Hepatocyte (in vitro differentiated cells): ENCODE results near the gene UBE2O.

Source experiments
- EZH2 ChIP-seq: fragments of 200-600 bp; sonication (generic); IDR thresholded peaks from 2 replicates; pipeline ENCODE4 v1.6.1; 2016; ENCODE audit warnings: antibody characterized with exemption, mild to moderate bottlenecking, borderline replicate concordance
- TF ChIP-seq, protein P1 (sequence below): fragments of 200-600 bp; sonication (generic); IDR thresholded peaks from 2 replicates; pipeline ENCODE4 v1.5.1; 2016; ENCODE audit warnings: antibody characterized with exemption, mild to moderate bottlenecking; ENCODE audit not compliant: poor library complexity

DNA sequence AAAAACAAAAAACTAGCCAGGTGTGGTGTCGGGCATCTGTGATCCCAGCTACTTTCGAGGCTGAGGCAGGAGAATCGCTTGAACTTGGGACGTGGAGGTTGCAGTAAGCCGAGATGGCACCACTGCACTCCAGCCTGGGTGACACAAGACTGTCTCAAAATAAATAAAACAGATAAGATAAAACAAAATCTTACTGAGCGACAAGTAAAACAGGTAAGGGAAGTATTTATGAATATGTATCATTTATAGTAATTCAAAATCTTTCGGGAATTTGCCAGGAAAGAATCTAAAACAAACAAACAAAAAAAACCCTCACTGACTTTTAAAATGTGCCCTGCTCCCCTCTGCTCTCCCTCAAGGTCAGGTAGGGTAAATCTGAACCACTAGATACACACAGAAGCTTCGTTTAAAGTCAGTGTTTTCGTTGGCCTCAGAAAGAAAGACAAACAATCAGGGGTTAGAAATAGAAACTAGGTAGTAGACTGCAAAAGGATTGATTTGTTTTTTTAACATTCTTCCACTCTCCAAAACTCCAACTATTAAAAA is 101.4 kb downstream of the UBE2O start:
- TF ChIP-seq, protein P1, sequence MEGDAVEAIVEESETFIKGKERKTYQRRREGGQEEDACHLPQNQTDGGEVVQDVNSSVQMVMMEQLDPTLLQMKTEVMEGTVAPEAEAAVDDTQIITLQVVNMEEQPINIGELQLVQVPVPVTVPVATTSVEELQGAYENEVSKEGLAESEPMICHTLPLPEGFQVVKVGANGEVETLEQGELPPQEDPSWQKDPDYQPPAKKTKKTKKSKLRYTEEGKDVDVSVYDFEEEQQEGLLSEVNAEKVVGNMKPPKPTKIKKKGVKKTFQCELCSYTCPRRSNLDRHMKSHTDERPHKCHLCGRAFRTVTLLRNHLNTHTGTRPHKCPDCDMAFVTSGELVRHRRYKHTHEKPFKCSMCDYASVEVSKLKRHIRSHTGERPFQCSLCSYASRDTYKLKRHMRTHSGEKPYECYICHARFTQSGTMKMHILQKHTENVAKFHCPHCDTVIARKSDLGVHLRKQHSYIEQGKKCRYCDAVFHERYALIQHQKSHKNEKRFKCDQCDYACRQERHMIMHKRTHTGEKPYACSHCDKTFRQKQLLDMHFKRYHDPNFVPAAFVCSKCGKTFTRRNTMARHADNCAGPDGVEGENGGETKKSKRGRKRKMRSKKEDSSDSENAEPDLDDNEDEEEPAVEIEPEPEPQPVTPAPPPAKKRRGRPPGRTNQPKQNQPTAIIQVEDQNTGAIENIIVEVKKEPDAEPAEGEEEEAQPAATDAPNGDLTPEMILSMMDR = no peak
- TF ChIP-seq EZH2 = no peak
